GM12878 (cell line): ENCODE data around the gene ATP13A4.

Source experiments
- CTCF ChIP-seq, 3 experiments: IDR thresholded peaks in 2 of 3; conservative IDR thresholded peaks in 1 of 3; 2 replicates each; pipeline ENCODE4 v1.5.1; 2011; ENCODE audit warnings: low read depth in 3 of 3, low read length in 3 of 3, mild to moderate bottlenecking in 3 of 3, control low read depth in 2 of 3, moderate library complexity in 2 of 3, inconsistent platforms in 1 of 3, mixed read lengths in 1 of 3; ENCODE audit not compliant: control insufficient read depth in 2 of 3, insufficient read depth in 1 of 3; ENCODE audit errors: extremely low read depth in 1 of 3
- EZH2 ChIP-seq: IDR thresholded peaks from 2 replicates; pipeline ENCODE4 v1.6.1; 2012; ENCODE audit warnings: low read depth, mild to moderate bottlenecking, control low read depth, inconsistent platforms, low read length, borderline replicate concordance; ENCODE audit not compliant: control insufficient read depth
- NFYB ChIP-seq: IDR thresholded peaks from 2 replicates; pipeline ENCODE4 v1.6.1; 2011; ENCODE audit warnings: low read depth, mild to moderate bottlenecking, low read length, improper control_type of control experiment, moderate library complexity; ENCODE audit not compliant: insufficient read depth
- RCOR1 ChIP-seq: conservative IDR thresholded peaks from 2 replicates; pipeline ENCODE4 v1.6.1; 2012; ENCODE audit warnings: low read depth, low read length, improper control_type of control experiment

GRCh38 chr3:193585530-193585929 lies 30.8 kb upstream of the ATP13A4 start:
- TF ChIP-seq NFYB: no peak
- TF ChIP-seq EZH2: no peak
- TF ChIP-seq CTCF (IDR thresholded peaks at IDR 0.05 in 2 of 3, conservative IDR thresholded peaks at IDR 0.05 in 1 of 3; ENCODE audit: control insufficient read depth in 2 of 3, extremely low read depth in 1 of 3, insufficient read depth in 1 of 3, low read depth in 3 of 3, low read length in 3 of 3): no peak
- no peak for TF ChIP-seq RCOR1
